Endothelial cell of umbilical vein (primary cell): ENCODE measurements around the gene ITPR2. TPM values are rescaled to one million over a fixed set of nuclear protein-coding genes. Genes with fewer than 3 reads are reported as not detected.

ENCODE experiments used
- BruUV-seq: library from RNA; stranded (reverse); fragments of 400-500 nt; replicated peaks from 2 replicates; lab custom pipeline; 2021; lab: Mats Ljungman, UMichigan
- CTCF ChIA-PET: fragments of 300-600, 350-600 bp; sonication (Branson Sonifier 250); formaldehyde crosslinking; loops from one replicate; lab custom pipeline; 2021; ENCODE audit warnings: antibody characterized with exemption, inconsistent platforms; lab: Charles Lee
- POLR2A ChIA-PET: fragments of 300-600, 350-600 bp; sonication (Branson Sonifier 250); formaldehyde crosslinking; loops from one replicate; lab custom pipeline; 2021; ENCODE audit warnings: antibody characterized with exemption, inconsistent platforms; lab: Charles Lee
- DNase-seq: peaks from one replicate; pipeline ENCODE4 v3.0.0-alpha.2; 2011; ENCODE audit warnings: low read depth, low spot score
- FAIRE-seq: peaks from 2 replicates; lab custom pipeline; 2011; peaks lifted over from hg19 to GRCh38; lab: Jason Lieb, UNC
- H2AFZ ChIP-seq: 2 replicates; pipeline ENCODE4 v1.6.0; 2012; ENCODE audit warnings: low read depth, low read length, control low read depth, inconsistent platforms
- H3K27ac ChIP-seq: 2 replicates; pipeline ENCODE4 v1.5.1; 2011; ENCODE audit warnings: low read depth, mild to moderate bottlenecking, control low read depth, low read length, moderate library complexity; ENCODE audit not compliant: insufficient read depth
- H3K27me3 ChIP-seq, 2 experiments: 2 replicates each; pipeline versions ENCODE4 v1.6.0 to v1.6.1; 2011; ENCODE audit warnings: low read length in 2 of 2, mixed read lengths in 1 of 2; ENCODE audit not compliant: control insufficient read depth in 2 of 2, insufficient read depth in 2 of 2
- H3K36me3 ChIP-seq, 2 experiments: 2 replicates in 1 of 2; 3 replicates in 1 of 2; pipeline ENCODE4 v1.5.1; 2011; ENCODE audit warnings: low read length in 2 of 2, mild to moderate bottlenecking in 1 of 2, moderate library complexity in 1 of 2; ENCODE audit not compliant: control insufficient read depth in 2 of 2, insufficient read depth in 2 of 2; ENCODE audit errors: extremely low read depth in 1 of 2
- H3K4me1 ChIP-seq: 3 replicates; pipeline ENCODE4 v1.5.1; 2011; ENCODE audit warnings: mild to moderate bottlenecking, low read length; ENCODE audit not compliant: control insufficient read depth, insufficient read depth; ENCODE audit errors: extremely low read depth
- H3K4me2 ChIP-seq: 2 replicates; pipeline ENCODE4 v1.6.1; 2011; ENCODE audit warnings: low read length, control low read depth, mixed read lengths; ENCODE audit not compliant: insufficient read depth
- H3K4me3 ChIP-seq, 3 experiments: fragments of 200-600 bp in 1 of 3; sonication (generic), shearing (Covaris generic) in 1 of 3; replicated peaks in 1 of 3; 2 replicates each; pipeline ENCODE4 v1.5.1; 2011 to 2016; ENCODE audit warnings: control low read depth in 3 of 3, low read length in 3 of 3, mild to moderate bottlenecking in 2 of 3, inconsistent platforms in 1 of 3, low read depth in 1 of 3, moderate library complexity in 1 of 3; ENCODE audit not compliant: insufficient read depth in 1 of 3
- H3K79me2 ChIP-seq: 2 replicates; pipeline ENCODE4 v1.6.0; 2012; ENCODE audit warnings: low read length, inconsistent platforms; ENCODE audit not compliant: control insufficient read depth, insufficient read depth
- H3K9ac ChIP-seq: replicated peaks from 2 replicates; pipeline ENCODE3; 2011; ENCODE audit warnings: low read length, control low read depth; ENCODE audit not compliant: insufficient read depth; ENCODE audit errors: extremely low read depth
- H3K9me1 ChIP-seq: replicated peaks from 3 replicates; pipeline ENCODE4 v1.6.0; 2011; ENCODE audit warnings: mild to moderate bottlenecking, low read length; ENCODE audit not compliant: control insufficient read depth, insufficient read depth; ENCODE audit errors: extremely low read depth
- H3K9me3 ChIP-seq: replicated peaks from 2 replicates; pipeline ENCODE4 v1.5.1; 2012; ENCODE audit warnings: low read length, inconsistent platforms; ENCODE audit not compliant: control insufficient read depth, insufficient read depth
- H4K20me1 ChIP-seq: replicated peaks from 2 replicates; pipeline ENCODE3; 2011; ENCODE audit warnings: mild to moderate bottlenecking, low read length; ENCODE audit not compliant: control insufficient read depth, insufficient read depth; ENCODE audit errors: extremely low read depth
- EZH2 ChIP-seq: IDR thresholded peaks from 2 replicates; pipeline ENCODE4 v1.6.1; 2012; ENCODE audit warnings: borderline replicate concordance, low read depth, mild to moderate bottlenecking, moderate library complexity, low read length, inconsistent platforms; ENCODE audit not compliant: severe bottlenecking
- FOS ChIP-seq: IDR thresholded peaks from 2 replicates; pipeline ENCODE4 v1.6.1; 2011; ENCODE audit warnings: mild to moderate bottlenecking, low read length, moderate library complexity, borderline replicate concordance; ENCODE audit not compliant: insufficient read depth
- GATA2 ChIP-seq: IDR thresholded peaks from 2 replicates; pipeline ENCODE4 v1.7.0; 2011; ENCODE audit warnings: low read depth, mild to moderate bottlenecking, moderate library complexity, mixed read lengths, low read length; ENCODE audit not compliant: insufficient read length, insufficient read depth
- JUN ChIP-seq: IDR thresholded peaks from 2 replicates; pipeline ENCODE4 v1.6.1; 2011; ENCODE audit warnings: borderline replicate concordance, low read depth; ENCODE audit not compliant: insufficient read length, insufficient read depth
- POLR2AphosphoS5 ChIP-seq: IDR thresholded peaks from 2 replicates; pipeline ENCODE4 v1.6.1; 2012; ENCODE audit warnings: low read depth, mild to moderate bottlenecking, control low read depth, low read length, moderate library complexity; ENCODE audit not compliant: insufficient read depth
- dilution Hi-C: fragments of 300-500 bp; cut with MboI; formaldehyde crosslinking; loops from one replicate; pipeline ENCODE4 v1.15.0; 2019; ENCODE audit warnings: low sequenced_read_pairs; ENCODE audit not compliant: extremely low pct_ligation_motif_present
- intact Hi-C: fragments of 100-400 bp; cut with micrococcal nuclease; formaldehyde crosslinking; loops from one replicate; pipeline ENCODE4 v1.10.0; 2022
- polyA plus RNA-seq, 4 experiments: library from polyadenylated mRNA; depleted of rRNA in 3 of 4; stranded (reverse) in 3 of 4; unstranded in 1 of 4; fragments of >200 nt; gene quantifications; 2 replicates each; pipeline versions ENCODE4 v1.2.1 to v1.2.3, GENCODE V29; 2011 to 2012; ENCODE audit warnings: missing spikeins in 1 of 4
- total RNA-seq: library from RNA; stranded (reverse); gene quantifications from 2 replicates; pipeline ENCODE4 v1.2.3, GENCODE V29; 2021
- TF ChIP-seq, protein P1 (sequence below), 2 donors: IDR thresholded peaks; 1 replicate in 1 of 2; 2 replicates in 1 of 2; pipeline ENCODE4 v1.5.1; 2011; ENCODE audit warnings: low read length in 2 of 2, mild to moderate bottlenecking in 2 of 2, moderate library complexity in 2 of 2, control low read depth in 1 of 2, inconsistent platforms in 1 of 2, low read depth in 1 of 2; ENCODE audit not compliant: insufficient read depth in 1 of 2; ENCODE audit errors: extremely low read depth in 1 of 2

ITPR2 gene
- total and polyA plus RNA-seq, 2 donors (not counting 3 experiments of a cell fraction or from before 2014, with no cell fraction given), result 16.2 to 86.8 TPM

DNA sequence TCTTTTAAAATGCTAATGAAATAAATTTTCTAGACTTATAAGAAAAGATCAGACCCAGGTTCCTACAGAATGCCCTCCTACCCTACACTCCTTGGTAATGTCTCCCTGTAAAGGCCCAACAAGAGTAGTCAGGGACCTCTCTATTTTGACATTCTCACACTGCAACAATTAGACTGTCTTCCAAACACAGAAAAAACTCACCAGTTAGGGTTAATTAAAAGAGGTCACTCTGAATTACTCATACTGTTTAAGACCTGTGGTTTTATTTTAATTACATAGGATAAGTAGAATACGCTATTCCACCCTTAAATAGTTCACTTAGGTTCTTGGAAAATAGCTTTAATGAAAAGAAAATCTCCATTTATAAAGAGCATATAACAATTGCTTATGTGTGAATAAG is 142.4 kb downstream of the ITPR2 start:
- no peak overlapping the region for H3K4me3 ChIP-seq
- FAIRE-seq (no peak), DNase-seq (peak; percentile 27)
- peaks cover 4% of the 10 kb centered on the region for H3K79me2 ChIP-seq
- H3K36me3 ChIP-seq, result peaks cover 5 to 6% of the 10 kb centered on the region in 2 experiments
- H4K20me1 ChIP-seq, result no peaks in the 10 kb centered on the region
- TF ChIP-seq, protein P1, sequence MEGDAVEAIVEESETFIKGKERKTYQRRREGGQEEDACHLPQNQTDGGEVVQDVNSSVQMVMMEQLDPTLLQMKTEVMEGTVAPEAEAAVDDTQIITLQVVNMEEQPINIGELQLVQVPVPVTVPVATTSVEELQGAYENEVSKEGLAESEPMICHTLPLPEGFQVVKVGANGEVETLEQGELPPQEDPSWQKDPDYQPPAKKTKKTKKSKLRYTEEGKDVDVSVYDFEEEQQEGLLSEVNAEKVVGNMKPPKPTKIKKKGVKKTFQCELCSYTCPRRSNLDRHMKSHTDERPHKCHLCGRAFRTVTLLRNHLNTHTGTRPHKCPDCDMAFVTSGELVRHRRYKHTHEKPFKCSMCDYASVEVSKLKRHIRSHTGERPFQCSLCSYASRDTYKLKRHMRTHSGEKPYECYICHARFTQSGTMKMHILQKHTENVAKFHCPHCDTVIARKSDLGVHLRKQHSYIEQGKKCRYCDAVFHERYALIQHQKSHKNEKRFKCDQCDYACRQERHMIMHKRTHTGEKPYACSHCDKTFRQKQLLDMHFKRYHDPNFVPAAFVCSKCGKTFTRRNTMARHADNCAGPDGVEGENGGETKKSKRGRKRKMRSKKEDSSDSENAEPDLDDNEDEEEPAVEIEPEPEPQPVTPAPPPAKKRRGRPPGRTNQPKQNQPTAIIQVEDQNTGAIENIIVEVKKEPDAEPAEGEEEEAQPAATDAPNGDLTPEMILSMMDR (IDR thresholded peaks at IDR 0.05; ENCODE audit: extremely low read depth in 1 of 2, insufficient read depth in 1 of 2, low read depth in 1 of 2, low read length in 2 of 2), result no peak
- TF ChIP-seq FOS (no peak), GATA2 (no peak), JUN (no peak), EZH2 (no peak), POLR2AphosphoS5 (no peak)
- ChIA-PET POLR2A (no interaction called here), CTCF (interaction anchor here (1.6 to 4.8 kb wide), 5 partner anchors 8 to 142 kb away, joined by 5 to 37 read pairs (median 8); no protein-coding TSS in a partner anchor)
- H2AFZ ChIP-seq, result no peak overlapping the region
- BruUV-seq, result no TSS peak
- intact Hi-C loops (loop anchor here (2.0 to 10.0 kb wide), 2 partner anchors 42 to 416 kb away; no protein-coding TSS in a partner anchor), dilution Hi-C loops (no loop called here)
- peak overlapping the region; percentile 32 for H3K4me2 ChIP-seq
- peaks cover 42% of the 10 kb centered on the region for H3K4me1 ChIP-seq
- H3K9me3 ChIP-seq, result no peaks in the 10 kb centered on the region
- H3K27me3 ChIP-seq, result no peaks in the 10 kb centered on the region
- H3K9me1 ChIP-seq, result no peaks in the 10 kb centered on the region
- H3K9ac ChIP-seq, result peak overlapping the region; percentile 53
- peak overlapping the region; percentile 85 for H3K27ac ChIP-seq
